Hepatocyte (in vitro differentiated cells): ENCODE data around the gene OBSCN. TPM values are rescaled to one million over a fixed set of nuclear protein-coding genes. Genes with fewer than 3 reads are reported as not detected.

ENCODE experiments used
- DNase-seq: peaks from one replicate; pipeline ENCODE4 v3.0.0-alpha.2; 2016; ENCODE audit warnings: low spot score
- H2AFZ ChIP-seq: fragments of 200-600 bp; sonication (generic); 2 replicates; pipeline ENCODE4 v1.6.0; 2016; ENCODE audit warnings: antibody characterized with exemption, mild to moderate bottlenecking
- H3K27ac ChIP-seq: fragments of 200-600 bp; sonication (generic); 2 replicates; pipeline ENCODE4 v1.5.1; 2016; ENCODE audit warnings: mild to moderate bottlenecking
- H3K27me3 ChIP-seq: fragments of 200-600 bp; sonication (generic); 2 replicates; pipeline ENCODE4 v1.6.1; 2016
- H3K36me3 ChIP-seq: fragments of 200-600 bp; sonication (generic); replicated peaks from 2 replicates; pipeline ENCODE4 v1.5.1; 2016; ENCODE audit warnings: low read depth; ENCODE audit not compliant: insufficient read depth
- H3K4me1 ChIP-seq: fragments of 200-600 bp; sonication (generic); 2 replicates; pipeline ENCODE4 v1.5.1; 2016; ENCODE audit warnings: mild to moderate bottlenecking, moderate library complexity; ENCODE audit not compliant: insufficient read depth
- H3K4me2 ChIP-seq: fragments of 200-600 bp; sonication (generic); 2 replicates; pipeline ENCODE4 v1.6.0; 2016
- H3K4me3 ChIP-seq: fragments of 200-600 bp; sonication (generic); 2 replicates; pipeline ENCODE4 v1.5.1; 2016; ENCODE audit warnings: mild to moderate bottlenecking
- H3K79me2 ChIP-seq: fragments of 200-600 bp; sonication (generic); 2 replicates; pipeline ENCODE4 v1.6.0; 2017; ENCODE audit warnings: mild to moderate bottlenecking
- H3K9me2 ChIP-seq: fragments of 200-600 bp; sonication (generic); replicated peaks from 2 replicates; pipeline ENCODE4 v1.6.0; 2017; ENCODE audit warnings: mild to moderate bottlenecking; ENCODE audit not compliant: insufficient read depth
- H3K9me3 ChIP-seq: fragments of 200-600 bp; sonication (generic); 2 replicates; pipeline ENCODE4 v1.5.1; 2016; ENCODE audit warnings: low read depth, mild to moderate bottlenecking
- H4K20me1 ChIP-seq: fragments of 200-600 bp; sonication (generic); 2 replicates; pipeline ENCODE4 v1.6.0; 2016; ENCODE audit warnings: mild to moderate bottlenecking; ENCODE audit not compliant: insufficient read depth, poor library complexity, severe bottlenecking
- CTCF ChIP-seq: fragments of 200-600 bp; sonication (generic); IDR thresholded peaks from 2 replicates; pipeline ENCODE4 v1.5.1; 2016; ENCODE audit warnings: antibody characterized with exemption, mild to moderate bottlenecking; ENCODE audit not compliant: poor library complexity
- EZH2 ChIP-seq: fragments of 200-600 bp; sonication (generic); IDR thresholded peaks from 2 replicates; pipeline ENCODE4 v1.6.1; 2016; ENCODE audit warnings: antibody characterized with exemption, mild to moderate bottlenecking, borderline replicate concordance
- EZH2phosphoT487 ChIP-seq: fragments of 200-600 bp; sonication (generic); IDR thresholded peaks from one replicate; pipeline ENCODE4 v1.6.1; 2018; ENCODE audit warnings: antibody characterized with exemption, mild to moderate bottlenecking, low read depth, moderate library complexity; ENCODE audit not compliant: unreplicated experiment, severe bottlenecking
- WGBS: methylation state at CpG from one replicate; pipeline ENCODE4 v1.1.6; 2016; ENCODE audit warnings: low lambda C conversion rate; ENCODE audit errors: missing lambda C conversion rate; 5-methylcytosine and 5-hydroxymethylcytosine counted together
- polyA plus RNA-seq: library from polyadenylated mRNA; unstranded; fragments of >200 nt; fragmentation: Nextera tagmentation; extraction: Ambion mirVana; gene quantifications from 2 replicates; pipeline ENCODE4 v1.2.1, GENCODE V29; 2016
- total RNA-seq: library from RNA; depleted of rRNA; stranded (reverse); fragments of >200 nt; gene quantifications from 2 replicates; pipeline ENCODE4 v1.2.3, GENCODE V29; 2014

Gene OBSCN
- total and polyA plus RNA-seq, 2 experiments from 2014 or later: 15.0 to 22.4 TPM

- DNase-seq: no peak
- H3K4me3 ChIP-seq: no peak overlapping the region
- WGBS: 100% methylated on average over 7 of the region's 8 CpGs
- H3K9me2 ChIP-seq: no peaks in the 10 kb centered on the region
- H3K36me3 ChIP-seq: no peaks in the 10 kb centered on the region
- no peaks in the 10 kb centered on the region for H3K79me2 ChIP-seq
- no peaks in the 10 kb centered on the region for H3K27me3 ChIP-seq
- no peaks in the 10 kb centered on the region for H4K20me1 ChIP-seq
- H3K4me1 ChIP-seq: peaks cover 21% of the 10 kb centered on the region
- no peak overlapping the region for H2AFZ ChIP-seq
- TF ChIP-seq EZH2 (no peak), CTCF (no peak), EZH2phosphoT487 (no peak)
- no peak overlapping the region for H3K4me2 ChIP-seq
- no peaks in the 10 kb centered on the region for H3K9me3 ChIP-seq
- no peak overlapping the region for H3K27ac ChIP-seq
These were observed 448 bp upstream of the OBSCN start for GRCh38 chr1:228207381-228207810.

- H3K79me2 ChIP-seq: no peaks in the 10 kb centered on the region
- H3K27ac ChIP-seq: no peak overlapping the region
- no peak overlapping the region for H3K4me2 ChIP-seq
- H3K36me3 ChIP-seq: no peaks in the 10 kb centered on the region
- no peak overlapping the region for H2AFZ ChIP-seq
- H3K4me1 ChIP-seq: peaks cover 26% of the 10 kb centered on the region
- H3K4me3 ChIP-seq: no peak overlapping the region
- no peak for DNase-seq
- H3K9me3 ChIP-seq: no peaks in the 10 kb centered on the region
- TF ChIP-seq EZH2 (no peak), EZH2phosphoT487 (no peak), CTCF (no peak)
- WGBS: 91% methylated on average over 15 of the region's 19 CpGs
- H4K20me1 ChIP-seq: no peaks in the 10 kb centered on the region
- H3K27me3 ChIP-seq: no peaks in the 10 kb centered on the region
- no peaks in the 10 kb centered on the region for H3K9me2 ChIP-seq
These were observed 1.1 kb downstream of the OBSCN start for GRCh38 chr1:228208831-228209551.

- no peak for DNase-seq
- H3K27ac ChIP-seq: no peak overlapping the region
- no peaks in the 10 kb centered on the region for H3K9me2 ChIP-seq
- no peaks in the 10 kb centered on the region for H3K9me3 ChIP-seq
- H3K4me1 ChIP-seq: peaks cover 30% of the 10 kb centered on the region
- H3K4me2 ChIP-seq: no peak overlapping the region
- H3K36me3 ChIP-seq: no peaks in the 10 kb centered on the region
- no peak for TF ChIP-seq EZH2
- TF ChIP-seq EZH2phosphoT487: no peak
- TF ChIP-seq CTCF: no peak
- H3K79me2 ChIP-seq: no peaks in the 10 kb centered on the region
- H4K20me1 ChIP-seq: no peaks in the 10 kb centered on the region
- no peaks in the 10 kb centered on the region for H3K27me3 ChIP-seq
- no peak overlapping the region for H3K4me3 ChIP-seq
- H2AFZ ChIP-seq: no peak overlapping the region
- WGBS: 84% methylated on average over 3 of the region's 3 CpGs
These were observed 1.8 kb downstream of the OBSCN start for GRCh38 chr1:228209657-228210056.
